Measurements from ENCODE around the gene NCBP1. TPM values are rescaled to one million over a fixed set of nuclear protein-coding genes. Genes with fewer than 3 reads are reported as not detected.

The NCBP1 gene
- total and polyA plus RNA-seq, 9 of the 15 experiments (the other 6 are each of a cell fraction or from before 2014, with no cell fraction given): 29.4 to 69.7 (median 57.5) TPM

DNA sequence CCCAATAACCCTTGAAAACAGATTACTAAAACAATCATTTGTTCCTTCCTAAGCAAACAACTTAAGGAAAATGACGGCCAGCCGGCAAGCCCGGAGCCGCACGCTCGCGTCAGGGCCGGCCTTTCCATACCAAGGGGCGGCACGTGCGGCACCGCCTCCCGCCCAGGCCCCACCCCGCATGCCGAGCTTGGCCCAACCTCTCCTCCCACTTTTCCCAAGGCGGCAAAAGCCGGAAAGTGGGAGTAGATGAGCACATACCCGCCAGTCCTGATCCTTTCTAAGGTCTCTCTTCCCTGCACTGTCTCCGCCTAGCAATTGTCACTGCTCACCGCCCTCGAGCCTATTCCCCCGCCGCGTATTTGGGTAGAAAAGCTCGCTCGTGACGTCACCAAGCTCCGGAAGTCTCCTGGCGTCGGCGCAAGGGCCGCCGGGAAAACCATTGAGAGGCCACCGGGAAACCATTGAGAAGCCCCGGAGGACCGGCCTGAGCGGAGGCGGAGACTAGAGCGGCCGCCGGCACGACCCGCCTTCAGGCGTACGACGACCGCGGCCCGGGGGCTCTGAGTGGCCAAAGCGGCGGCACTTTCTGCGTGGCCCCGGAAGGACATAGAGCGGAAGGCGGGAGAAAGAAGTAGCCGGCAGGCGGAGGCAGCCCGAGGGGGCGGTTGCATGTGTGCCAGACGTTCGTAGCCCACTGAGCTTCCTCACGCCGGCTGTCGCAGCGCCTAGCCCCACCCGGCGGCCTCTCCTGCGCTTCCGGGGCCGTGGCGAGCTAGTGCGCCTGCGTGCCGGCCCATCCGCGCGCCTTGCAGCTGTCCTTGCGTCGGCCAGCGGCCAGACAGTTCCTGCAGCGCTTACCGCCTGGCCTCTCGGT is at the start of gene NCBP1, which contains the start of gene TSTD2 (continued):
- TF ChIP-seq HNRNPL (IDR thresholded peaks at IDR 0.05; ENCODE audit: low read depth, low read length) (no peak), ZNF311 (CRISPR knock-in tag; IDR thresholded peaks at IDR 0.05) (no peak), IFI16 (CRISPR knock-in tag; IDR thresholded peaks at IDR 0.05) (no peak), RBM17 (IDR thresholded peaks at IDR 0.05; ENCODE audit: borderline replicate concordance, low read depth, low read length) (no peak), HNRNPLL (IDR thresholded peaks at IDR 0.05; ENCODE audit: low read depth, low read length, poor library complexity, severe bottlenecking) (peak; percentile 97), SIN3A (IDR thresholded peaks at IDR 0.05; ENCODE audit: borderline replicate concordance in 2 of 2, control insufficient read depth in 1 of 2, low read depth in 2 of 2, low read length in 2 of 2) (peak in 1 of 2 experiments; percentile 86; a peak in 3 of 4 replicates), OTX1 (CRISPR knock-in tag; IDR thresholded peaks at IDR 0.05) (0 out of 2 replicates have a peak, but pooled peaks have one; percentile 56)
- TF ChIP-seq, protein P1, sequence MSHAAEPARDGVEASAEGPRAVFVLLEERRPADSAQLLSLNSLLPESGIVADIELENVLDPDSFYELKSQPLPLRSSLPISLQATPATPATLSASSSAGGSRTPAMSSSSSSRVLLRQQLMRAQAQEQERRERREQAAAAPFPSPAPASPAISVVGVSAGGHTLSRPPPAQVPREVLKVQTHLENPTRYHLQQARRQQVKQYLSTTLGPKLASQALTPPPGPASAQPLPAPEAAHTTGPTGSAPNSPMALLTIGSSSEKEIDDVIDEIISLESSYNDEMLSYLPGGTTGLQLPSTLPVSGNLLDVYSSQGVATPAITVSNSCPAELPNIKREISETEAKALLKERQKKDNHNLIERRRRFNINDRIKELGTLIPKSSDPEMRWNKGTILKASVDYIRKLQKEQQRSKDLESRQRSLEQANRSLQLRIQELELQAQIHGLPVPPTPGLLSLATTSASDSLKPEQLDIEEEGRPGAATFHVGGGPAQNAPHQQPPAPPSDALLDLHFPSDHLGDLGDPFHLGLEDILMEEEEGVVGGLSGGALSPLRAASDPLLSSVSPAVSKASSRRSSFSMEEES (CRISPR knock-in tag; IDR thresholded peaks at IDR 0.05): no peak
- TF ChIP-seq, protein P2, sequence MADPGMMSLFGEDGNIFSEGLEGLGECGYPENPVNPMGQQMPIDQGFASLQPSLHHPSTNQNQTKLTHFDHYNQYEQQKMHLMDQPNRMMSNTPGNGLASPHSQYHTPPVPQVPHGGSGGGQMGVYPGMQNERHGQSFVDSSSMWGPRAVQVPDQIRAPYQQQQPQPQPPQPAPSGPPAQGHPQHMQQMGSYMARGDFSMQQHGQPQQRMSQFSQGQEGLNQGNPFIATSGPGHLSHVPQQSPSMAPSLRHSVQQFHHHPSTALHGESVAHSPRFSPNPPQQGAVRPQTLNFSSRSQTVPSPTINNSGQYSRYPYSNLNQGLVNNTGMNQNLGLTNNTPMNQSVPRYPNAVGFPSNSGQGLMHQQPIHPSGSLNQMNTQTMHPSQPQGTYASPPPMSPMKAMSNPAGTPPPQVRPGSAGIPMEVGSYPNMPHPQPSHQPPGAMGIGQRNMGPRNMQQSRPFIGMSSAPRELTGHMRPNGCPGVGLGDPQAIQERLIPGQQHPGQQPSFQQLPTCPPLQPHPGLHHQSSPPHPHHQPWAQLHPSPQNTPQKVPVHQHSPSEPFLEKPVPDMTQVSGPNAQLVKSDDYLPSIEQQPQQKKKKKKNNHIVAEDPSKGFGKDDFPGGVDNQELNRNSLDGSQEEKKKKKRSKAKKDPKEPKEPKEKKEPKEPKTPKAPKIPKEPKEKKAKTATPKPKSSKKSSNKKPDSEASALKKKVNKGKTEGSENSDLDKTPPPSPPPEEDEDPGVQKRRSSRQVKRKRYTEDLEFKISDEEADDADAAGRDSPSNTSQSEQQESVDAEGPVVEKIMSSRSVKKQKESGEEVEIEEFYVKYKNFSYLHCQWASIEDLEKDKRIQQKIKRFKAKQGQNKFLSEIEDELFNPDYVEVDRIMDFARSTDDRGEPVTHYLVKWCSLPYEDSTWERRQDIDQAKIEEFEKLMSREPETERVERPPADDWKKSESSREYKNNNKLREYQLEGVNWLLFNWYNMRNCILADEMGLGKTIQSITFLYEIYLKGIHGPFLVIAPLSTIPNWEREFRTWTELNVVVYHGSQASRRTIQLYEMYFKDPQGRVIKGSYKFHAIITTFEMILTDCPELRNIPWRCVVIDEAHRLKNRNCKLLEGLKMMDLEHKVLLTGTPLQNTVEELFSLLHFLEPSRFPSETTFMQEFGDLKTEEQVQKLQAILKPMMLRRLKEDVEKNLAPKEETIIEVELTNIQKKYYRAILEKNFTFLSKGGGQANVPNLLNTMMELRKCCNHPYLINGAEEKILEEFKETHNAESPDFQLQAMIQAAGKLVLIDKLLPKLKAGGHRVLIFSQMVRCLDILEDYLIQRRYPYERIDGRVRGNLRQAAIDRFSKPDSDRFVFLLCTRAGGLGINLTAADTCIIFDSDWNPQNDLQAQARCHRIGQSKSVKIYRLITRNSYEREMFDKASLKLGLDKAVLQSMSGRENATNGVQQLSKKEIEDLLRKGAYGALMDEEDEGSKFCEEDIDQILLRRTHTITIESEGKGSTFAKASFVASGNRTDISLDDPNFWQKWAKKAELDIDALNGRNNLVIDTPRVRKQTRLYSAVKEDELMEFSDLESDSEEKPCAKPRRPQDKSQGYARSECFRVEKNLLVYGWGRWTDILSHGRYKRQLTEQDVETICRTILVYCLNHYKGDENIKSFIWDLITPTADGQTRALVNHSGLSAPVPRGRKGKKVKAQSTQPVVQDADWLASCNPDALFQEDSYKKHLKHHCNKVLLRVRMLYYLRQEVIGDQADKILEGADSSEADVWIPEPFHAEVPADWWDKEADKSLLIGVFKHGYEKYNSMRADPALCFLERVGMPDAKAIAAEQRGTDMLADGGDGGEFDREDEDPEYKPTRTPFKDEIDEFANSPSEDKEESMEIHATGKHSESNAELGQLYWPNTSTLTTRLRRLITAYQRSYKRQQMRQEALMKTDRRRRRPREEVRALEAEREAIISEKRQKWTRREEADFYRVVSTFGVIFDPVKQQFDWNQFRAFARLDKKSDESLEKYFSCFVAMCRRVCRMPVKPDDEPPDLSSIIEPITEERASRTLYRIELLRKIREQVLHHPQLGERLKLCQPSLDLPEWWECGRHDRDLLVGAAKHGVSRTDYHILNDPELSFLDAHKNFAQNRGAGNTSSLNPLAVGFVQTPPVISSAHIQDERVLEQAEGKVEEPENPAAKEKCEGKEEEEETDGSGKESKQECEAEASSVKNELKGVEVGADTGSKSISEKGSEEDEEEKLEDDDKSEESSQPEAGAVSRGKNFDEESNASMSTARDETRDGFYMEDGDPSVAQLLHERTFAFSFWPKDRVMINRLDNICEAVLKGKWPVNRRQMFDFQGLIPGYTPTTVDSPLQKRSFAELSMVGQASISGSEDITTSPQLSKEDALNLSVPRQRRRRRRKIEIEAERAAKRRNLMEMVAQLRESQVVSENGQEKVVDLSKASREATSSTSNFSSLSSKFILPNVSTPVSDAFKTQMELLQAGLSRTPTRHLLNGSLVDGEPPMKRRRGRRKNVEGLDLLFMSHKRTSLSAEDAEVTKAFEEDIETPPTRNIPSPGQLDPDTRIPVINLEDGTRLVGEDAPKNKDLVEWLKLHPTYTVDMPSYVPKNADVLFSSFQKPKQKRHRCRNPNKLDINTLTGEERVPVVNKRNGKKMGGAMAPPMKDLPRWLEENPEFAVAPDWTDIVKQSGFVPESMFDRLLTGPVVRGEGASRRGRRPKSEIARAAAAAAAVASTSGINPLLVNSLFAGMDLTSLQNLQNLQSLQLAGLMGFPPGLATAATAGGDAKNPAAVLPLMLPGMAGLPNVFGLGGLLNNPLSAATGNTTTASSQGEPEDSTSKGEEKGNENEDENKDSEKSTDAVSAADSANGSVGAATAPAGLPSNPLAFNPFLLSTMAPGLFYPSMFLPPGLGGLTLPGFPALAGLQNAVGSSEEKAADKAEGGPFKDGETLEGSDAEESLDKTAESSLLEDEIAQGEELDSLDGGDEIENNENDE (IDR thresholded peaks at IDR 0.05; ENCODE audit: low read depth, low read length): no peak
- TF ChIP-seq, protein P3, sequence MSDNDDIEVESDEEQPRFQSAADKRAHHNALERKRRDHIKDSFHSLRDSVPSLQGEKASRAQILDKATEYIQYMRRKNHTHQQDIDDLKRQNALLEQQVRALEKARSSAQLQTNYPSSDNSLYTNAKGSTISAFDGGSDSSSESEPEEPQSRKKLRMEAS (CRISPR knock-in tag; IDR thresholded peaks at IDR 0.05): peak; percentile 99
- TF ChIP-seq, protein P4, sequence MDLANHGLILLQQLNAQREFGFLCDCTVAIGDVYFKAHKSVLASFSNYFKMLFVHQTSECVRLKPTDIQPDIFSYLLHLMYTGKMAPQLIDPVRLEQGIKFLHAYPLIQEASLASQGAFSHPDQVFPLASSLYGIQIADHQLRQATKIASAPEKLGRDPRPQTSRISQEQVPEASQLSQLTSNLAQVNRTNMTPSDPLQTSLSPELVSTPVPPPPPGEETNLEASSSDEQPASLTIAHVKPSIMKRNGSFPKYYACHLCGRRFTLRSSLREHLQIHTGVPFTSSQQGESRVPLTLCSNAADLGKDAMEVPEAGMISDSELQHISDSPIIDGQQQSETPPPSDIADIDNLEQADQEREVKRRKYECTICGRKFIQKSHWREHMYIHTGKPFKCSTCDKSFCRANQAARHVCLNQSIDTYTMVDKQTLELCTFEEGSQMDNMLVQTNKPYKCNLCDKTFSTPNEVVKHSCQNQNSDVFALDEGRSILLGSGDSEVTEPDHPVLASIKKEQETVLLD (IDR thresholded peaks at IDR 0.05): peak; percentile 89
